GM12891 (cell line): ENCODE data around the gene BAZ1B.
"Not testable (repeated sequence)": the region's sequence is repeated elsewhere in the genome, so short reads cannot be mapped to it uniquely, and the experiment has no call there.

Source experiments
- DNase-seq: peaks from one replicate; pipeline ENCODE4 v3.0.0; 2011; ENCODE audit warnings: low spot score; ENCODE audit not compliant: insufficient read length
- FAIRE-seq: peaks from 2 replicates; lab custom pipeline; 2011; peaks lifted over from hg19 to GRCh38; lab: Jason Lieb, UNC
- PAX5 ChIP-seq: IDR thresholded peaks from 2 replicates; pipeline ENCODE4 v1.6.1; 2011; ENCODE audit warnings: low read length, moderate library complexity, mild to moderate bottlenecking; ENCODE audit not compliant: insufficient read depth, severe bottlenecking
- POLR2A ChIP-seq: IDR thresholded peaks from 2 replicates; pipeline ENCODE4 v1.6.1; 2011; ENCODE audit warnings: low read depth, low read length, control low read depth
- POLR2AphosphoS5 ChIP-seq: IDR thresholded peaks from 2 replicates; pipeline ENCODE4 v1.6.1; 2011; ENCODE audit warnings: low read depth, low read length, control low read depth
- POU2F2 ChIP-seq: IDR thresholded peaks from 2 replicates; pipeline ENCODE4 v1.6.1; 2011; ENCODE audit warnings: low read depth, mild to moderate bottlenecking, control low read depth, low read length, moderate library complexity
- SPI1 ChIP-seq: IDR thresholded peaks from 2 replicates; pipeline ENCODE4 v1.6.1; 2011; ENCODE audit warnings: low read depth, low read length, control low read depth
- TAF1 ChIP-seq: IDR thresholded peaks from 2 replicates; pipeline ENCODE4 v1.6.1; 2011; ENCODE audit warnings: low read depth, low read length, control low read depth

BAZ1B gene

DNA sequence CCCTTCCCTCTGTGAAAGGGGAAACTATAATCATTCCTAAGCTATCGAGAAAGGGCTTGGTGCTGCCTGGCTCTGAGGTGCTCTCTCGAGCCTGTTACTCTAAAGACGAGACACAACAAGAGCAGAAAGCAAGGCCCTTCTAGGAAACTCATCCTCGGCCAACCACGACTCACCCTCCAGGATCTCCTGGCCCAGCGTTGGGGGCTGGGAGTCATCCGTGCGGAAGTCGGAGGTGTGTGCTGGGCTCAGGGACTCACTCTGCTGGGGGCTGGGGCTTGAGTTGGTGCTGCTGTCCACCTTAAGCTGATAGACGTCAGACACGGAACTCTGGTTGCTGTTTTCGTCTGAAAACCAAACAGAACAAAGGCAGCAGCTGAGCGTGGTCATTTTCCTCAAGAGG is 17.6 kb upstream of the BAZ1B start:
- no peak for DNase-seq
- no peak for FAIRE-seq
- TF ChIP-seq SPI1 (no peak), POLR2A (no peak), POU2F2 (no peak), PAX5 (no peak), TAF1 (no peak), POLR2AphosphoS5 (no peak)

DNA sequence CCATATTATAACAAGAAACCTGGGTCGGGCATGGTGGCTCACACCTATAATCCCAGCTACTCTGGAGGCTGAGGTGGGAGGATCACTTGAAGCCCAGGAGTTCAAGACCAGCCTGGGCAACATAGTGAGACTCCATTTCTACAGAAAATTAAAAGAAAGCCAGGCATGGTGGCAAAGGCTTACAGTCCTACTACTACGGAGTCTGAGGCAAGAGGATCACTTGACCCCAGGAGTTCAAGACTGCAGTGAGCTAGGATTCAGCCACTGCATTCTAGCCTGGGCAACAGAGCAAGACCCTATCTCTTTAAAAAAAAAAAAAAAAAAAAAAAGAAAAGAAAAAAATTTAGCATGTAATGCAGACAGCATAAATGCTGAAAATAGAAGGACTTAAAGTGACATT is 16.4 kb upstream of the BAZ1B start:
- not testable (repeated sequence) for FAIRE-seq, DNase-seq

DNA sequence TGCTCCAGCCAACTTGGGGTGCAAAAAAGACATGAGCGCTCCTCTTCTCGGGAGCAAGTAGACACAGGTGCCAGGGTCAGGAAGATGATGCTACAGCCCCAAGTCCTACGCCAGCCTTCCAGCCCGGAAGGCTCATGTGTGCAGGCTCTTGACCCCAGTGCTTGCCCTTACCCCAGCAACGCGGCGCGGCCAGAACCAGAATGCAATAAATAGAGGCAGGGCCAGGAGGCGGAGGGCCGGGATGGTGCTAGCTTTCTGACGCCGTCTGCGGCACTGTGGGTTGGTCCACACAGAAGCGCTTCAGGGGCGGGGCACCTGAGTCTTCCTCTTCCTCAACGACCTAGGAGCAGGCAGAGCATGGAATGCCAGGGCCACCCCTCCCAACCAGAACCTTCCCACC is 15.0 kb upstream of the BAZ1B start:
- DNase-seq, result no peak
- TF ChIP-seq TAF1 (no peak), PAX5 (no peak), SPI1 (no peak), POLR2A (no peak), POU2F2 (no peak), POLR2AphosphoS5 (no peak)
- FAIRE-seq, result no peak

DNA sequence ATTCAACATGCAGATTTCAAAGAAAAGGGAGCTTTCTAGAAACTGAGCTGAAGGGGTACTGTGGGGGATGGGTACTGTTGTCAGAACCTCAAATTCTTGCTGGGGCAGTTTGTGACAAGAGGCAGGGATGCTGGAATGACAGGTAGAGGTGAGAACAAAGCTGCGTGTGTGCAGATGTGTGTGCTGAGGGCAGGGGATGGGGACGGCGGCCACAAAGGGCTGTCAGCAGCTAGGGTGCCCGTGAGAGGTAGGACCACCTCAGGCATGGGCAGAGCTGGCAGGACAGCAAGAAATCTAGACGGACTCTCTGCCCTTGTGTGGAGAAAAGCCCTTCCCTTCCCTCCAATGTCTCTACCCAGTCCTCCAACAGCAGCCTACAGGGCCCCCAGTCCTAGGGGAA is 14.4 kb upstream of the BAZ1B start:
- FAIRE-seq, result no peak
- DNase-seq, result no peak
- TF ChIP-seq SPI1, result no peak
- no peak for TF ChIP-seq PAX5
- no peak for TF ChIP-seq POLR2AphosphoS5
- TF ChIP-seq TAF1, result no peak
- no peak for TF ChIP-seq POU2F2
- TF ChIP-seq POLR2A, result no peak

DNA sequence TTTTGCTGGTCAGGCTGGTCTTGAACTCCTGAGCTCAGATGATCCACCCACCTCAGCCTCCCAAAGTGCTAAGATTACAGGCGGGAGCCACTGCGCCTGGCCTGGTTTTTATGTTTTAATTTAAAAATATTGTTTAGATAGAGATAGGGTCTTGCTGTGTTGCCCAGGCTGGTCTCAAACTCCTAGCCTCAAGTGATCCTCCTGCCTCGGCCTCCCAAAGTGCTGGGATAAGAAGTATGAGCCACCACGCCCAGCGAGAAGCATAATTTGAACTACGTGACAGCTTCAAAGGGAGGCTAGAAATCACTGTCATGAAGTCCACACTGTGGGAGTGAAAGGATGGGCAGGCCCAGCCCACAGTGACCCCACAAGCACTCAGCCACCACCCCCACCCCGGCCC is 13.8 kb upstream of the BAZ1B start:
- not testable (repeated sequence) for FAIRE-seq, DNase-seq

DNA sequence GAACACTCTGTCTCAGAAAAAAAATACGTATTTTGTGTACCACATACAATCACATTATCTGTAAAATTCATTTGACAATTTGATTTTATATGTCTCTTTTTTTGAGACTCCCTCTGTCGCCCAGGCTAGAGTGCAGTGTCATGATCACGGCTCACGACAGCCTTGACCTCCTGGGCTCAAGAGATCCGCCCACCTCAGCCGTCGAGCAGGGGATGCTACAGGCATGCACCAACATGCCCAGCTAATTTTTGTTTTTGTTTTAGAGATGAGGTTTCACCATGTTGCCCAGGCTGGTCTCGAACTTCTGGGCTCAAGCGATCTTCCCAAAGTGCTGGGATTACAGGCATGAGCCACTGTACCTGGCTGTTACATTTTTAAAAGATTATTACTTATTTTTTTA is 11.6 kb upstream of the BAZ1B start:
- peak; percentile 98 for FAIRE-seq
- DNase-seq, result no peak
- TF ChIP-seq POLR2A (no peak), PAX5 (no peak), SPI1 (no peak), POU2F2 (no peak), TAF1 (no peak), POLR2AphosphoS5 (no peak)

DNA sequence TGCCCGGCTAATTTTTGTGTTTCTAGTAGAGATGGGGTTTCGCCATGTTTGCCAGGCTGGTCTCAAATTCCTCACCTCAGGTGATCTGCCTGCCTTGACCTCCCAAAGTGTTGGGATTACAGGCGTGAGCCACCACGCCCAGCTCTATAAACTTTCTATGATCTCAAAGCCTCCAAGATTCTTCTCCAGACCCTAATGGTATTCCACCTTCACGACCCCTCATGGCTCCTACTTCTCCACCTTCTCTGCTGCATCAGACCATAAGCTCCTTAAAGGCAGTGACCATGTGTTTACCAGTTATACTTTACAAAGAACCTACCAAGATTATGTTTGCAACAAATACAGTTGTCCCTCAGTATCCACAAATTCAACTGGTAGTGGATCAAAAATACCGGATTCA is 10.1 kb upstream of the BAZ1B start:
- DNase-seq (no peak), FAIRE-seq (no peak)
- no peak for TF ChIP-seq POU2F2
- TF ChIP-seq POLR2A, result no peak
- TF ChIP-seq TAF1, result no peak
- TF ChIP-seq SPI1, result no peak
- TF ChIP-seq POLR2AphosphoS5, result no peak
- TF ChIP-seq PAX5, result no peak

DNA sequence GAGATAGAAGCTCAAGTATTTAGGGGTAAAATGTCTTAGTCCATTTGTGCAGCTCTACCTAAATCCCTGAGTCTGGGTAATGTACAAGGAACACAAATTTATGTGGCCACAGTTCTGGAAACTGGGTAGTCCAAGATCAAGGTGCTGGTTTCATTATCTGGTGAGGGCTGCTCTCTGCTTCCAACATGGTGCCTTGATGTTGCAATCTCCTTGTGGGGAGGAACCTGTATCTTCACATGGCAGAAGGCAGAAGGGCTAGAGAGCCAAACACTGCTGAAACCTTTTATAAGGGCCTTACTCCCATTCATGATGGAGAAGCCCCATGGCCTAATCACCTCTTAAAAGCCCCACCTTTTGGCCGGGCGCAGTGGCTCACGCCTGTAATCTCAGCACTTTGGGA is 8.7 kb upstream of the BAZ1B start:
- TF ChIP-seq POLR2A (no peak), PAX5 (no peak), SPI1 (no peak), POLR2AphosphoS5 (no peak)
- DNase-seq (no peak), FAIRE-seq (no peak)

DNA sequence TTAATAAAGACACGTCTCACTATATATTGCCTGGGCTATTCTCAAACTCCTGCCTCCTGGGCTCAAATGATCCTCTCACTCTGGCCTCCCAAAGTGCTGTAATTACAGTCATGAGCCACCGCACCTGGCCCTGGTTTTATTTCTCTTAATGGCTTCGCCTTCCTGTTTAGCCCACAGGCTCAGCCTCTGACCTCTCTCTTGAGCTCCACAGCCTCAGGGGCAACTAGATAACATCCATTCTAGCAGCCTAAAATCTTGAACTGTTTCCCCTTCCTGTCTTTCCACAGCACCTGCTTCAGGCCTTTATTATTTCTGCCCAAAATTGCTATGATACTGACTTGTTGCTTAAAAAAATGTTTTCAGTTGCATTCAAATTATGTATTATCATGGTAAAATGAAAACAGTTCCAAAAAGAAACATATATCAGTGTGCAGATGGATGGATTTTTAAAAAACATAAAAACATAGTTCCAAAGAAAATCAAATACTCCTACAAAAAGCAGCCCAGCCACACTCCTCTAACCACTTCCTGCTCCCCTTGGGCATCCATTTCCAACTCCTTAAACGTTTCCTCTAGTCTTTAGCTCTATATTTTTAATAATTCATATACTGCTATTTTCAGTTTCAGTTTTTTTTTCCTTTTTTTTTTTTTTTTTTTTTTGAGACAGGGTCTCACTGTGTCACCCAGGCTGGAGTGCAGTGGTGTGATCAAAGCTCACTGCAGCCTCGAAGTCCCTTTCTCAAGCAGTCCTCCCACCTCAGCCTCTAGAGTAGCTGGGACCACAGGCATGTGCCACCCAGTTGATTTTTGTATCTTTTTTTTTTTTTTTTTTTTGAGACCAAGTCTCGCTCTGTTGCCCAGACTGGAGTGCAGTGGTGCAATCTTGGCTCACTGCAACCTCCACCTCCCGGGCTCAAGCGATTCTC is 5.1 kb upstream of the BAZ1B start:
- DNase-seq, result no peak
- TF ChIP-seq POU2F2, result no peak
- no peak for TF ChIP-seq SPI1
- no peak for TF ChIP-seq PAX5
- no peak for TF ChIP-seq POLR2A
- no peak for TF ChIP-seq TAF1
- TF ChIP-seq POLR2AphosphoS5, result no peak
- peak; percentile 5 for FAIRE-seq

DNA sequence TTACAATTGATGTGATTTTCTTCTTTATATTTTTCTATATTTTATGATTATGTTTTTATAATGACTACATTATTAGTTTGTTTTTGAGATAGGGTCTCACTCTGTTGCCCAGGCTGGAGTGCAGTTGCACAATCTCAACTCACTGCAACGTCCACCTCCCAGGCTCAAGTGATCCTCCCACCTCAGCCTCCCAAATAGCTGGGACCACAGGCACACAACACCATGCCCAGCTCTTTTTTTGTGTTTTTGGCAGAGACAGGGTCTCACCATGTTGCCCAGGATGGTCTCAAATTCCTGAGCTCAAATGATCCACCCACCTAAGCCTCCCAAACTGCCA is 4.0 kb upstream of the BAZ1B start:
- not testable (repeated sequence) for FAIRE-seq, DNase-seq
